UCSD-AML1 (cell line): ENCODE data around the gene METTL24.
"Not testable (repeated sequence)": the region's sequence is repeated elsewhere in the genome, so short reads cannot be mapped to it uniquely, and the experiment has no call there.

ENCODE experiments used
- DNase-seq: peaks from one replicate; lab custom pipeline; 2025; ENCODE audit not compliant: unreplicated experiment; lab: John Stamatoyannopoulos, UW

METTL24 gene

DNA sequence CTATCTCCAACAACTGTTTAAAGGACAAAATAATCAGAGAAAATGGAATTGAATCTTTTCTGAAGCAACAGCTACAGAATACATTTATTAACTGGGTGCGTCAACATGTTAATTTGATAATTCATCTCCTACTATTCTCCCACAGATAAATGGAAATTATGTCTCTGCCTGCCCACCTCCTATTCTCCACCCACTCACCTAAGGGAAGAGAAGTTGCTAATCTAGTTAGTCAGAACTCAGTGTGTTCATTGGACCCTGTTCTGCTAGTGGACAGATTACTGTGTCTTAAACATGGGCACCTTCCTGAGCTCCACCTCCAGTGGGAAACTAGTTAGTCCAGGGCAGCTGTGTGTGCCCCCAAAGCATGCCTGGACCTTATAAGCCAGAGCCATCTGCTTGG, 41.0 kb downstream of the METTL24 start:
- DNase-seq: no peak

DNA sequence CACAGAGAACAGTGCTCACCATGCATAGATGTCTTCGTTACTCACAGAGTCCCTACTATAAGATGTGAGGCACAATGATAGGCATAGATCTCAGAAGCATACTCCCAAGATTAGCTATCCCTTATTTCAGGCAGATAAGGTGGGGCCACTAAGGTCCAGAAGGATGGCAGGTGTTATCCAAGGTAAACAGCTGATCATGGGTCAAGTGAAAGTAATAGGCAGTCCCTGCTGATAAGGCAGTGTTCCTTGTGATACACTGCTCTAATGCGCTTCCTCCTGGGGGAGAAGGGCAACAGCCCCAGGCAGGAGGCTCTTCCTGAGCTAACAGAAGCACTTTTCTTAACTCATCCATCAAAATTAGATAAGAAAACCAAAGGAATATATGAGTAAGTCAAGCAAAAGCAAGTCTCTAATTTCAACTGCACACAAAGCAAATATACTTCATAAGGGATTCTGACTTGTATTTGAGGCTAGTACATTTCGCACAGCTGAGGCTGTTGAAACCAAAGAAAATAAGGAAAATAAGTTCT, 42.2 kb downstream of the METTL24 start:
- no peak for DNase-seq

DNA sequence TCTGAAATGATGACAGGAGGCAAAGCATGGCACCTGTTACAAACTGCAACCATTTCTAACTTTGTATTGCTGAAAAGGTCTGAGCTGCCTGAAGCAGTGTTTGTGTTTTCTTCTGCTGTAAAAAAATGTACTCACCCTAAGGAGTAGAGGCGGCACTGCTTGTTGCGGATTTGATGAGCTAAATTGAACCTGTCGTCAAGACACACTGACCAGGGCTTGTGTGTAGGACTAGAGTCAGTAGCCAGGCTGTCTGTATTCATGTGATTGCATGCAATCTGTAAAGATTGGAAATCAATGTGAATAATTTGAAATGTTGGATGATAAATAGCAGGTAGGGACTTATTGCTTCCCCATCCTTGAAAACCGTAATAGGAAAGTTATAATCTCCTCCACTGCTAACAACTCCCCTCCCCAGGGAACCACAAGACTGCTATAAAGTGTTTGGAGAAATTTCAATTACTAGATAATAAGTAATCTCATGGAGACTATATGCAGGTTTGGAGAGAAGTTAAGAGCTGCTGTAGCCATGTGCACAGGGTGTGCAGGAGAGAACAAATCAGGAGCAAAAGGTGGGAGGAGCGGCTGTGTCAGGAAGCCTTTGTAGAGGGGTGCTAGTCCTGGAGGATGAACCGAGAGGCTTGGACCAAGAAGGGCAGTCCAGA, 42.8 kb downstream of the METTL24 start:
- no peak for DNase-seq

DNA sequence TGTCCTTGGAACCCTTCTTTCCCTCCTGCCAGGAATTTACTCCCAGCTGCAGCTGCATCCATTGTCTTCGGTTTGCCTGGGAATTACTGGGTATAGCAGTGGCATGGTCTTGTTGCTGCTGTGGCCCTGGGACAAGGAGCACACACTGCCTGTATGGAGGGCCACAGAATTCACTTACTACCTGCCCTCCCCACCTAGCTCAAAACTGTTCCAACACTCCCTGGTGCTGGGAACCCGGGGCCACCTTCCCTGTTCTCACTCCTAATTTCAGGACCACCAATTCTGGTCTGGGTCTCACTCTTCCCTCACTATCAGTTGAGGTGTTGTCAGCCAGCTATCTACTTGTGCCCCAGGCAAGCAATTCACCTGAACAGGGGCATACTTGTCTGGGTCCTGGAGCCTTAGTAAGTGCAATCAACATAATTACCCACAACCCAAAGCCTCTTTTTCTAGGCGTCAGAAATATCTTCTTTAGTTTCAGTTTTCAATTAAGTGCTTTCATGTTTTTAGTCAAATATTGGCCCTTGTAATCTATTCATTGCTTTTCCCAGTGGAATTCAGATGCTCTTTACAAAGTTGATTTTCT, 47.2 kb downstream of the METTL24 start:
- DNase-seq: no peak

DNA sequence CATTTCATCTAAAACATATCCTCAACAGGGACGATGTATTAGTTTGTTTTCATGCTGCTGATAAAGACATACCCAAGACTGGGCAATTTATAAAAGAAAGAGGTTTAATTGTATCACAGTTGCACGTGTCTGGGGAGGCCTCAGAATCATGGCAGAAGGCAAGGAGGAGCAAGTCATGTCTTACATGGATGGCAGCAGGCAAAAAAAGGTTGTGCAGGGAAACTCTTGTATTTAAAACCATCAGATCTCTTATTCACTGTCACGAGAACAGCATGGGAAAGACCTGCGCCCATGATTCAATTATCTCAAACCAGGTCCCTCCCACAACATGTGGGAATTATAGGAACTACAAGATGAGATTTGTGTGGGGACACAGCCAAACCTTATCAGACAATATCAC, 48.7 kb downstream of the METTL24 start:
- not testable (repeated sequence) for DNase-seq

DNA sequence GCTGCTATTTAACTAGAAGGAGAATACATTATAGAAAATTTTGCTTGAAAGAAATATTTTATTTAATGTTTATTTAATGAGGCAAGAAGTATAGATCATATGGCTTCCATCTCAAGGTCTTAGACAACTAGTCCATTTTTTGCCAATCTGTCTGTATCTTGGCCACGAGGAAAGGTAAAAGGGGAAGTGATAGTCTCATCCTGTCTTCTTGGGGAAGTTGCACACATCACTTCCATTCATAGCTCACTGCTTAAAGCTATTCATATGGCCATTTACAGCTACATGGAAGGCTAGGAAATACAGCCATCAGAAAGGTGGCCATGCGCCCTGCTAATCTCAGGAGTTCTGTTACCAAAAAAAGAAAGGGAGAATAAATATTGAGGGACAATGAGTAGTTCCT, 50.8 kb downstream of the METTL24 start:
- DNase-seq: no peak

DNA sequence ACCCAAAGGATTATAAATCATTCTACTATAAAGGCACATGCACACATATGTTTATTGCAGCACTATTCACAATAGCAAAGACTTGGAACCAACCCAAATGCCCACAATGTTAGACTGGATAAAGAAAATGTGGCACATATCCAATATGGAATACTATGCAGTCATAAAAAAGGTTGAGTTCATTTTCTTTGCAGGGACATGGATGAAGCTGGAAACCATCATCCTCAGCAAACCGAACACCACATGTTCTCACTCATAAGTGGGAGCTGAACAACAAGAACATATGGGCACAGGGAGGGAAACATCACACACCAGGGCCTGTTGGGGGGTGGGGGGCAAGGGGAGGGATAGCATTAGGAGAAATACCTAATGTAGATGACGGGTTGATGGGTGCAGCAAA, 52.3 kb downstream of the METTL24 start:
- not testable (repeated sequence) for DNase-seq

DNA sequence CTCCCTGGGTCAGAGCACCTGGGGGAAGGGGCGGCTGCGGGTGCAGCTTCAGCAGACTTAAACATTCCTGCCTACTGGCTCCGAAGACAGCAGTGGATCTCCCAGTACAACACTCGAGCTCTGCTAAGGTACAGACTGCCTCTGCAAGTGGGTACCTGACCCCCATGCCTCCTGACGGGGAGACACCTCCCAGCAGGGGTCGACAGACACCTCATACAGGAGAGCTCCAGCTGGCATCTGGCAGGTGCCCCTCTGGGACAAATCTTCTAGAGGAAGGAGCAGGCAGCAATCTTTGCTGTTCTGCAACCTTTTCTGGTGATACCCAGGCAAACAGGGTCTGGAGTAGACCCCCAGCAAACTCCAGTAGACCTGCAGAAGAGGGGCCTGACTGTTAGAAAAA, 54.5 kb downstream of the METTL24 start:
- DNase-seq: not testable (repeated sequence)

DNA sequence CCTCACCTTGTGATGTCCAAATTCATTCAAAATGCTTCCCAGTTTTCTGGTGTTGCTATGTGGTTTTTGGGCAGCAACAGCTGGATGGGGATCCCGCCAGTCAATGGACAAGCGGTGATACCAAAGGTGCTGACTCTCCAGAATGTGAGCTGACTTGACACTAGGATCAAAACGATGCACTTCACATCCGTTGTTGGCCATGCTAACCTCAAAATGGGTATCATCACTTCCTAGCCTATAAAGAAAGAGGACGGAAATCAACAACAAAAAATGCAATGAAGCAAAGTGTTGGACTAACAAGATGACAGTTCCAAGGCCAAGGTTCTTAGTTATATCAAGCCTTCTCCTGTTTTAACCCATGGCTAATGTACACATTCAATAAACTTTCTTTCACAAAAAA, 59.2 kb downstream of the METTL24 start:
- DNase-seq: no peak

DNA sequence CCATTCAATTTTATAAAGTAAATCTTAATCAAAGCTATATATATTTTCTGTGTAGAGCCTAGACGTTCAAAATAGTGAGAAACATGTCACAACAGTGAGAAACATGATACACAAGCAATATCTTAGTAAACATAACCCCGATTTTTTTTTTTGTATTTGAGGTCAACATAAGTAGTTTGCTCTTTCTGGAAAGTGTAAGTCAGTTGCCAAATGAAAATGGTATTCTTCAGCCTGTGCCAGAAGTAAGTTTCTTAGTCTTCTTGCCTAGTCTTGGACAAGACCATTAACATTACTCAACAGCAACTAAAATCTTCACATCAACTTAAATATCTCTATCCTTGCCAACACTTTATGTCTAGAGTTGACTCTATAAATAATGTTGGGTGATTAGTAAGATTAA, 59.7 kb downstream of the METTL24 start:
- no peak for DNase-seq

DNA sequence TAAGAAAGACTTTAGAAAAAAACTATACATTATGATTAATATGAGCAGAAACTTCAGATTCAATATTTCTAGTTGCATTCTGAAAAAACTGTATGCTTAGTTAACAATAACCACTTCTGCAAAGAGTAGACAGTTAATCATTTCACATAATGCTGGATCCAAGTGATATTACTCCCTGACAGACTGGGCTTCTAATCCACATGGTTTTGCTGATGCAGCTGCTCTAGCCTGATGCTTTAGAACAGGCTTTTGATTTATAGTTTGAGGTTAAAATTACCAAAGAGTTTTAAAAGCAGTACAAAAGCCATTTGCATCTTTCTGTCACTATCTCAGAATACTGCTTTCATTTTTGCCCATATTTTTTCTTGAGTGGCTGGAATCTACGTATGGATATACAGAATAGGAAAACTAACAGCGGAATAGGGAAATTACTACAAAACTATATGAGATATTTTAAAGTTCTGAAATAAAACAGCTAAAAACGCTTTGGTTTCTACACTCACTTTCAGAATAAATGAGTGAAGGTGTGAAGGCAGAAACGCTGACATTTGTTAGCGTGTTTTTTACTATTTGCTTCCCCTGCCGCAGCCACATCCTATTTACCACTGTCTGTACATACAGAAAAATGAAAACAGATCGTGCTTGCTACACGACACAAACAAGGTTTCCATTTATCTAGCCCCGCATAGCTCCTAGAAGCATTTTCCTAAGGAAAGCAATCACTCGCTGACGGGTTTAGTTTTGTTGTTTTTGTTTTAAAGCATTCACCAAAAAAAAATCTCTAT, 61.7 kb downstream of the METTL24 start:
- DNase-seq: no peak

DNA sequence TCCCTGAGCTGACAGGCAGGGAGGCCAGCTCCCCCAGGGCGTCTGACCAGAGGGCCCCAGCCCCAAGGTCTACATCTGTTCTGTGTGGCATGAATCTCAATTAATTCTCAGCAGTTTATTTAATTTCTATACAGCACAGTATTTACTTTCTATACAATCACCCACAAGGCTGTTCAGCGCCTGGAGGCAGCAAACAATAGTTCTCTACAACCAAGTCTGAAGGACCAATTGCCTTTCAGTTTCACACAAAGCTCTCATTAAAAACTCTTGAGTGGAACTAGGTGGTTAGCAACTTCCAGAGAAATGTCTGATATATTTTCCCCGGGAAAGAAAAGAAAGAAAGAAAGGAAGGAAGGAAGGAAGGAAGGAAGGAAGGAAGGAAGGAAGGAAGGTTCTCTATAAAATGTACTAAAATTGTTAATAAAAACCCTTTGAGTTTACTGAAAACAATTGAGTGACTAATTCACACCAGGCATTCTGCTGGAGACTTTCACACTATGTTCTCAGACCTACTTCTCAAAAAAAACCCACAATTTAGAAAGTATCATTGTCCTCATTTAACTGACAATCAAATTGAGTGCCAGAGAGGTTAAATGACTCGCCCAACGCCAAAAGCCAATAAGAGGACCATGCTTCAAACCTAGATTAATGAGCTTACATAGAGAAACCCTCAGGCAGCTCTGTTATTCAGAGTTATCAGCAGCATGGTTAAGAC, 62.5 kb downstream of the METTL24 start:
- DNase-seq: no peak

DNA sequence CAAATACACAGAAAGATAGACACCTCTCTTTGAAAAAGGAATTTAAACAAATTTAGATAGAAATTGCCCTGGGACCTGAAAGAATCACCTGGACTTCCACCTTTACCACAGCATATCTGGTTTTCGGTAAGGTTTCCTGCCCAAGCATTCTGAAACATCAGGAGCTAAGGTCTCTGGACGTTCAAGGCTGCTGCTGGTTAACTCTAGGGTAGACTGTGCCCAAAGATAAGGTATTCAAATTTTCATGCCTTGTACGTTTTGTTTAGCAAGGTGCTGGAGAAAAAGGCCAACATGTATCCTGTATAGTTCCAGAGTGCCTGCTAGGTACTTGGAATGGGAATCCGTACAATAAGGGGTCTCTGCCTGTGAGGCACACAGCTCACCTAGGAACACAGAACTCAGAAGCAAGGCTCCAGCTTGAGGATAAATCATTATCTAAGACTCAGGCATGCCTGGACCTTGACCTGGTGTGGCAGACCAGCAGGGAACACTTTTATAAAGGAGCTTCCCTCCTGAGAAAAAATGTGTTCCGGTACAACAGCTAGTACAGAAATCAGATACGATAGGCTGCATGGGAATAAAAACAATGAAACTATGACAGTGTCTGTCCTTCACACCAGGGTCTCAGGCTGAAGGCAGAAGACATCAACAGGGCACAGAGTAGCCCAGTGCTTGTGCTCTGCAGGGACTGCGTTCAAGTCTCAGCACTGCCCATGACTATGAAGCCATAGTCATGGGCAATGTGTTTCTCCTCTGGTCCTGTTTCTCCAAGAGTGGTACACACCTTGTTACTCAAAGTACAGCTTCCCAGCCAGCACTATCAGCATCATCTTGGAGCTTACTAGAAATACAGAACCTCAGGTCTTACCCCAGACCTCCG, 70.4 kb downstream of the METTL24 start:
- DNase-seq: no peak

DNA sequence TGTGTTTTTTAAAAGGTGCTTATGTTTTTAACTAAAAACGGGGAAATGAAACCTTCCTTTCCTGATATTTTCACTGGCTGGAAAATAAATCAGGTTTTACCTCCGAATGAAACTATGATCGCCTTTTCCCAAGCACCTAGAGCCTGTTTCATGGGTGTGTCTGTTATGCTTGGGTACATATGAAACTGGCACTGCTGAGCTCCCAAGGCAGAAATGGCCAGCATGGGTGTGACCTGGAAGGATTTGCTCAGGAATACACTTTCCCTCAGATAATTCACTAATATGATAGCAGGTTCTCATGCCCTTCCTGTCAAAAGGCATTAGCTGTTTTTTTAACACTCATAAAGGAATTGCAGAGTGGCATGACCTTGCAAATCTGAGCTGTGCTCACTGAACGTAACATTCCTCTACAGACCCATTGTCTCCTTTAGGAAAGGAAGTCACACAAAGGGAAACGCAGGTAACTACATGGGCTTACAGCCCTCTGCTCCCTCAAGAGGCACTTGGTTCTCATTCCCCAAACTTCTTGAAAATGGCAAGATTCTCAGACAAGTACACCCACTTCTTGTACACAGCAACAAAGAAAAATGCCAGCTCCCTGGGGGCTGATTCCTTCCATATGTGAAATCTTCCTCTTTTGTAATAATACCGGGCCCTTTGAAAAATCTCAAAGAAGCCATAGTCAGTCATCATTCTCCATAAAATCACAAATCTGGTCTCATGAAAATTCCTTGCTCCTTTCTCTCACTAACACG, 72.7 kb downstream of the METTL24 start:
- no peak for DNase-seq

DNA sequence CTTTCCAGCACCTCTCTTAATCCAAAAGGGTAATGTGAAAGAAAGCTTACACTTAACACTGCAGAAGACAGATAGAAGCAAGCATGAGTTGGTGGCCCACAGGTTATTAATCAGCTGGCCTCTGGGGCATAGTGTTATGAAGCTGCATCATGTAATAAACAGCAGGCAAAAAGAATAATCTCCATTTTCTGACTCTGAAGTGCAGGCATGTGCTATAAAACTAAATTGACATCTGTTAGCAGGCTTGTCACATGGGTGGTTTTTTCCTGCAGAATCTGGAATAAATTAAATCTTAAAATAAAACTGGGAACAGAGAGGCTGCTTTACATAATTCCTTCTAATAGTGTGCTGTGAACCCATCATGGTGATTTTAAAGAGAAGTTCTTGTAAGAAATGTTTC, 73.3 kb downstream of the METTL24 start:
- no peak for DNase-seq

DNA sequence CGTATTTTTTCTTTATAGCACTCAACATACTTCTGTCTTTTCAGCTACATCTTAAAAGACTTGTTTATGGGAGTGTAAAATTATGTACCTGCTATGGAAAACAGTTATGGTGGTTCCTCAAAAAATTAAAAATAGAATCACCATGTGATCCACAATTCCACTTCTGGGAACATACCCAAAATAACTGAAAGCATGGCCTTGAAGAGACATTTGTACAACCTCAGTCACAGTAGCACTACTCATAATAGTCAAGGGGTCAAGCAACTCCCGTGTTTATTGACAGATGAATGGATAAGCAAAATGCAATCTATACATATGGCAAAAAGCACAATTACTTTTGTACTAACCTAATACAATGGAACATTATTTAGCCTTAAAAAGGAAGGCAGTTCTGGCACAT, 74.5 kb downstream of the METTL24 start:
- DNase-seq: no peak

DNA sequence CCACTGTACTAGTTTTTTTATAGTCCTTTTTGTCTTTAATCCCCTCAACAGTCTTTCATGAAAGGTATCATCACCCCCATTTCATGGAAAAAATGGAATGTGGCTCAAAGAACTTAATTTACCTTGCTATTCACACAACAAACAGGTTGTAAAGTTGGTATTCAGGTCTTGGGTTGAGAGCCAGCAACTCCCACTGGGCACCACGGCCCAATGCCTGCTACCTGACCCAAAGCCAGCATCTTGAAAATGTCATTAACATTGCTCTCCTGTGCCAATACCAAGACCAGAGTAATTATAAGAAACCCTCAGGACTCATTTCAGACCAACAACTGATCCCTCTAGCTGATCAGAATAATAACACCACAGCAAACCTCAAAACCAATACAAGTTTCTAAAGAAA, 75.7 kb downstream of the METTL24 start:
- no peak for DNase-seq

DNA sequence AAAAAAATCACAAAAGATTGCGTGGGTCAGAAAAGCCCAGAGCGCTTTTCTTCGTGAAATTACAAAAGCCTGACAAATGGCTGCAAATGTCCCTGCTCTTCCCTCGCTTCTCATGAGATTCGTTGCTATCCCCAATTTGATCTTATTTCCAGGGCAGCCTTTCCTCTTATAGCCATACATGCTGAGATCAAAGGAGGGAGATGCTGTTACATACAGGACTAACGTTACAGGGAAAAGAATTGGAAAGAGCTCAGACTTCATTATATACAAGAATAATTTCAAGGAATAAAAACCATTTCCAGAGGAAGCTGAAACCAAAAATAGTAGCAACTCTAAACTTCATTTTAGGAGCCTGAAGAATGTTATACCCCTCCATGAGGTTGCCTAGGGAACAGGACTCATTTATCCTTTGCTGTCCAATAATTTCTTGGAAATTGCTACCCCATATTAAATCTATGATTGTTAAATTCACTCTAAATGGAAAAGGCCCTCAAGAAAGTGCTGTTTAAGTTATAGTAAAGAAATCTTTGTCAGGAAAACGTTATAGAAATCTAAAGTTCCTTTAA, 81.0 kb downstream of the METTL24 start:
- DNase-seq: no peak

DNA sequence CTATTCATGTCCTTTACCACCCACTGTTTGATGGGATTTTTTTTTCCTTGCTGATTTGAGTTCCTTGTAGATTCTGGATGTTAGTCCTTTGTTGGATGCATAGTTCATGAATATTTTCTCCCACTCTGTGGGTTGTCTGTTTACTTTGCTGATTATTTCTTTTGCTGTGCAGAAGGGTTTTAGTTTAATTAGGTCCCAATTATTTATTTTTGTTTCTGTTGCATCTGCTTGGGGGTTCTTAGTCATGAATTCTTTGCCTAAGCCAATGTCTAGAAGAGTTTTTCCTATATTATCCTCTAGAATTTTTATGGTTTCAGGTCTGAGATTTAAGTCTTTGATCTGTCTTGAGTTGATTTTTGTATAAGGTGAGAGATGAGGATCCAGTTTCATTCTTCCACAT, 85.4 kb downstream of the METTL24 start:
- DNase-seq: not testable (repeated sequence)

DNA sequence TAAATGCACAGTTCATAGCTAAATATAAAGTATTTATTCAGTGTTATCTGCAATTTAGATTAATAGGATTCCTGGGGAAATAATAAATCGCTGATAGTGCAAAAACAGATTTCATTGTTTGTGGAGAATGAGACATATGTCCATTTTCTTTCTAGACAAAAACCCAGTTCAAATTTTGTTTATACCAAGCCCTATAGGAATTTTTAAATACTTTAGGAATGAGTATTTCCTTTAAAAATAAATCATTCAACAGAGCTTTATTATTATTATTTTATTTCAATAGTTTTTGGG, 86.5 kb downstream of the METTL24 start:
- DNase-seq: no peak
